GM04503 (cell line): ENCODE data around the gene TMTC2.

Source experiments
- DNase-seq: peaks from one replicate; pipeline ENCODE4 v3.0.0-alpha.2; 2012; ENCODE audit warnings: low read depth

Gene TMTC2

DNA sequence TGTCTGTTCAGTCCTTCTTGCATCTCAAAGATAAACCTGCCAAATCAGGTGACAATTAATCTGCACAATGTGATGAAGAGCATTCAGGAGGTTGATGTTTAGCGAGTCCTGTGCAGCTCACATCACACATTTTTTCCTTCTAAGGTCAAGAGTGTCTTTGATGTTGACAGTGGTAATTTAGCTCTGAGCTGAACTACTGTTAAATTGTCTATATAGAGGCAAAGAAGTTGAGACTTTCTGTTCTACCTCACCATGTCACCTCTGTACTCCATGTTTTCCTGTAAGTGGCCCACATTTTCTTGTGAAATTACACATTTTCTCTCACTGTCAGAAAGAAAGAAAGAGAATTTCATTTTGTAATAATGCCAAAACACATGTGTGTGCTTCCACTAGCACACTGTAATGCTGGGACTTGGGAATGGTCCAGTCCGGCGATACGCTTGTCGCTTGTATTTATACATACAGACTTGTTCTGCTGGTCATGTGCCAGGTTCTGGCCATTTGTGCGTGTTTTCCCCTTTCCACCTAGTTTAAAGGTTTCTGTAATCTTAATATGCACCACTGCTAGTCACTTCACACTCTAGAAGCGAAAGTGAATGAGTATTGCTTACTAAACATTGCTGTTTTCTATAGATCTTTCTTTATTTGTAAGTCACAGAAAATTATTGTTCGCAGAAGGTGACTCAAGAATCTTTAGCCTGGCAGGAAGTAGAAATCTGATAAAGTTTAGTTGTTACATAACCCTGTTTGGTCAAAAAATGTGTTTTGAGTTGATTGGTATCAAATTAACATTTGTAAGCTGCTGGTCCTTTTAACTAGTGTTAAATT lies 328.9 kb downstream of the TMTC2 start:
- no peak for DNase-seq

DNA sequence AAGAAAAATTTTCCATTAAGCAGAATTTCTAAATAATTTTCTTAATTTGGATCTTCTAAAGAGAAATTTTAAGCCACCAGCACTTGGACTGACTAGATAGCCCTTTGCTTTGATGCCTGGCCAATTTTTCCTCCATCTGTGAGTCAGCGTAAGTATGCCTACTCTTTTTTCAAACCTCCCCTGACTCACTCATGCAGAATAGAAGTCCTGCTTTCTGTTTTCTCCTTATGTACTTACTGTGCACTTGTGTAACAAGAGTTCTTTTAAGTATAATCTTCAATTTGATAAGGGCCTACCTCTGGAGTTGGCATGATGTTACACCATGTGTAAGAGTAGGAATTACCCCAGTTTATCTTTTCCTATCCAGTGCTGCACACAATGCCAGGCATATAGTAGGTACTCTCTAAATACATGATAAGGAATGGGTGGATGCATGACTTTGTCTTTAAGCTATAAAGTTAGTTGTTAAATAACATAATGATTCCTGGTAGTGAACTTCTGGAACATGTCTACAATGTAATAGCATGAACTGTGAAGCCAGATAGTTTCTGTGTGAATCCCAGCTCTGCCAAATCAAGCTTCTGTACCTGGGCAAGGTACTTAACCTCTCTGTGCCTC lies 329.6 kb downstream of the TMTC2 start:
- DNase-seq = peak; percentile 47

DNA sequence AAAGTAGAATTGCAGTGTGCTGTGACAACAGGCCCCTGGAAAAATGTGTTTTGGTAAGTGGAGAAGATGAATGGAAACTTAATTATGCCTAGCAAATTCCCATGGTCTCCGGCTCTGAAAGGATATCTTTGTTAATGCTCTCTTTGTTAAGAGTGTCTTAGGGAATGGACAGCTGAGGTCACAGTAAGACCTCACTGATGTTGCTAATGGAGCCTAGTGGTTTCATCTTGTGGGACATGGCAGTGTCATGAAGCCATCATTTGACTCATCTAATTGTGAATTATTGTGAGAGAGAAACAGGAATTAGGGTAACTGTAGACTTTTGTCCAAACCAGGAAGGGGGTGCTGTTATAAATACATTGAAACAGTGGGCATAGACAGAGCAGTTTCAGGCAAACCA lies 330.3 kb downstream of the TMTC2 start:
- DNase-seq = no peak

DNA sequence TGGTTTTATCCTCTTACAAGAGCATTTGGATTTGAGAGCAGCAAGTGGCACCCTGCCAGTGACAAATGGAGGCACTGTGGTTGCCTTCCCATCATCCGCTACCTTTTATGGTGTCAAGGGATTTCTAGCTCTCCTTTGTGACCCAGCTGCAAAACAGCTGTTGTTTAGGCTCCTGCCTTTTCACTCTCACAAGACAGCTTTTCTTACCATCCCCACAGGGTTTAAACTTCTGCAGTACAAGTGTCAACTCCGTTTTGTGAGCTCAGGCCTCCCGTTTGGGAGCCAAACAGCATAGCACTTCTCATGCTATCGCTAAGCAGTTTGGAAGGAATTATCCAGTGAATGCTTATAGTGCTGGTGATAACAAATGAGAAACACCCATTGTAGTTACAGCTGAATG lies 331.4 kb downstream of the TMTC2 start:
- no peak for DNase-seq

DNA sequence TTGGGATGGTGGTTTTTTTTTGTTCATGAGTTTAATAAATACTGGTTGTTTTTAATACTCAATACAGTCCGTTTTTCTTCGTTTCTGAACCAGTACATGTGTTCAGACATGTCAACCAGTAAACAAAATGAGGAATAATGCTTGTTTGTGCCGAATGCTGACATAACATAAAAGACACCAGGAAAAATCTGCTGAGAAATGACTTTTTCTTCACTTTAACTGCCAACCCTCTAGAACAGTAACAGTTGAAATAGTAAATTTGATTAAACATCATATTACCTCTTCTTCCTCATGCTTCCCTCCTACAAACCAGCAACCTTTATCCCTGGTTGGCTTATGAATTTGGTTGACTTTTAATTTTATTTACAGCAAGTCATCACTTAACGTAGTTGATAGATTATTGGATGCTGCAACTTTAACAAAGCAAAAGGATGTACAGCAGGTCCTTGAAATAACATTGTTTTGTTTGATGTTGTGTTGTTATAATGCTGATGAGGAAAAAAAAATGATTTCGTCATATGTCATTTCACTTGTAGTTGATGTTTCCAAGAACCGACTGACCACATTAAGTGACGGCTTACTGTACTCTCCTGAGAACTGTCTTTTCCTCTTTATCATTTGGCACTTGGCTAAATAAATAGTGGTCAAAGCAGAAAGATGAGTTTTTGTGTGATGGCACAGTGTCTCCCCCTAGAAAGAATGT lies 340.5 kb downstream of the TMTC2 start:
- no peak for DNase-seq

DNA sequence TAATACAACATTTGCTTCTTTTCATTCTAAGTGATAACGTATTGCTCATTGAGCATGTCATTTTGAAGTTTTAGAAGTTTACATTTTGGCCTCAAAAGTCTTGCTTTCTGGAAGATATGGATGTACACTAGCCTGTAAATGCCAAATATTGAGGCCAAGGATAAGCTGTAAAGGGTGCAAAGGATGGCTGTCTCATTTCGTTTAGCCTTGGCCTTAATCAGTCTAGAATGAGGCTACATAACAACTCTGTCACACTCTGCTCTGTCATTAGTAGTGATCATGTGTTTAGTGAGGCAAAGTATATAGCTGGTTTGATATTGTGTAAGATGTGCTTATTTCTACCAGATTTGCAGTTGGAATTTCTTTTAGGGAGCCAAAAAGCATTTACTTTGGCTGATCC lies 344.5 kb downstream of the TMTC2 start:
- no peak for DNase-seq

DNA sequence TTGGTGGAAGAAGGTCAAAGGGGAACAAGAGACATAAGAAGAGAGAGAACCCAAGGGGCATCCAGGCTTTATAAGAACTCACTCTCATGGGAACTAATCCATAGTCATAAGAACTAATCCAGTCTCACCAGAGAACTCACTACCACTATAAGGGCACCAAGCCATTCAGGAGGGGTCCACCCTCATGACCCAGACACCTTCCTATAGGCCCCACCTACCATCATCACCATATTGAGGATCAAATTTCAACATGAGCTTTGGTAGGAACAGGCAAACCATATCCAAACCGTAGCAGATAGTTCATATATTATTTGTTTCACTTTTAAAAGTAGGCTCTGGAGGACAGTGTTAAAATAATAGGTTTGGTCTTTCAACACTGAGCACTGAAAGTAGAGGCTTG lies 350.1 kb downstream of the TMTC2 start:
- DNase-seq = no peak

DNA sequence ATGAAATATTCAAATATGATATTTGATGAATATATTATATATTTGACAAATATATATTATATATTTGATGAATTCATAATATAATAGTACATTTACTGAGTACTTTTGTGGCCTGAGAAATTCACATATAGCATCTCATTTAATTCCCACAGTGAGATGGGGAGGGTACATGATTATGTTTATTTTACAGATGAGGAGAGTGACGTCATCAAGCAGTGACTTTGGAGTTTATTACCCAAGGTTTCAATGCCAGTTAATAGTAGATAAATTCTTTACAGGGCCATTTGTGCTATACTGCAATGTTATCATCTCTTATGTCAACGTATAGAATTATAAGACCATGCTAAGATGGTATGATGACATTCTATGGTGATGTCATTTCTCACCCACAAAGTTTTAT lies 352.7 kb downstream of the TMTC2 start:
- DNase-seq = no peak

DNA sequence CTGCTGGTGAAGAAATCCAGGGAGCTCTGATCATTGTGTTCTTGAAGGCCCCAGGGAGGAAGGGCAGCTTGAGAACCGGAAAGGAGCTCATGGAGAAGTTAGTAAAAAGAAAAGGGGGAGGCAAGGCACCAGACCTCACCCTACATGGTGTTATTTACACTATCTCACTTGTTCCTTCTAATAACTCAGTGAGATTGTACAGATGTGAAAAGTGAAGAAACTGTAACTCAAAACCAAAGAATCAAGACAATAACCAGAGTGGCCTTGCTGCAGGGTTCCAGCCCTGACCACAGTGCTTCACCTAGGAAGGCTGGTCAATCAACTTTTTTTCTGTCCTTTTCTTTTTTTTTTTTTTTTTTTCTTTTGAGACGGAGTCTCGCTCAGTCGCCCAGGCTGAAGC lies 353.6 kb downstream of the TMTC2 start:
- DNase-seq = no peak

DNA sequence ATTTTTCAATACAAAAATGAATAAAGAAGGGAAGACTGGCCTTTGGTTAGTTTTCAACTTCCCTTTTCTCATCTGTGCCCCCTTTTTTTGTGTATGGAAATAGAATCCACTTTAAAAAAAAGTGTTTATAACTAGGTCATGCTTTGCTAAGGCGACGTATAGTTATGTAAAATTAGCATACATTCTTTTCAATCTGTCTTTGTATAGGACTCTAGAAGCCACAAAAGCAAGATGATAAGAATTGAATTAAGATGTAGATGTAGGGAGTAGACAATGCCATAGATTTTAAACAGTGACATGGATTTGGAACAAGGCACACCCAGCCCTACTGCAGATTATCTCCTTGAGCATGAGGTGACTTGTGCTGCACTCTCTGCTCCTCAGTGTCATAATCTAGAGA lies 354.3 kb downstream of the TMTC2 start:
- no peak for DNase-seq

DNA sequence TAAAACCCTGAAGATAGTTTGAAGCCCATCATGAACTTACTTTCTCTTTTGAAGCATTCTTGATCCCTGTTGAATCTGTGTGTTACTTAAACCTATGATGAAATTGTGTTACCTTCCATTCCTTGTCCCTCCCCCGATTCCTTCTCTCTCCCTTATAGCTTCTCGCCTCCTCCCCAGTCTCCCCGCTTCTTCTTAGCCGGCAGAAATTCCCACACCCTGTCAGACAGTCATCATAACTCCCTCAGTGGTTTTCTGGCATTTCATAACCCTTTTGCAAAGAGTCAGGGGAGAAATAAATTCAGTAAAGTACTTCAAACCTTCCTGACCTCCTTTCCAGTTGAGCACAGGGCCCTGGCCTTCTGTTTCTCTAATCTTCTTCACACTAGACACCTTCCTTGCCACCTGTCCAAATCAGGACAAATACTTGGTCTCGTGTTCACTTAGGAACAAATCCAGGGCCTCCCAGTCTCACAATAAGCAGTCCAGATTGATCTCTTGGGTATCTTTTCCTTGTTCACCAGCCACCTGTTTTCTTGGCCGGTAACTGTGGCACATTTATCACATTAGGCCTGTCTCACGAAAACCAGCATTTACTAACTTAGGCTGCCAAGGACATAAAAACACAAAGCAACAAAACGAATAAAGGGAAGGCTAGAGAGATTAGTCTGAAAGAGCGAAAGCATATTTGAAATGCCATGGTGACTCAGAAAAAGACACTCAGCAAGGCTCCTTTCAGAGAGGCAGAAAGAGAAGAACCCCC lies 355.9 kb downstream of the TMTC2 start:
- peak; percentile 39 for DNase-seq

DNA sequence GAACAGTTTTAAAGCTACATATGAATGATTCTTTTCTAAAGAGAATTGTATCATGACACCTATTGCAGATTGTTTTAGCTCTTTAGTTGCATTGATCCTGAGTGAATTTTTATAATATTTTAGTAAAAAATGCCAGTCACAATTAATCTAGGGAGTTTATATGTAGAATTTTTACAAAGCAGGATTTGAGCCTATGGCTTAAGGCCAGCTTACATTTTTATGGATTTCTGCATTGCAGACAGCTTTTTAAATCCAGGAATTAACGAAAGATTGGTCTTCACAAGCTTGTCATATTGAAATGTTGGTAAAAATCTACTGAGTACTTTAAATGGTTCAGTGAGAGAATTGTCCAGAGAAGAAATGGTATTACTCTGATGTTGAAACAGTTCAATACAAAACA lies 358.0 kb downstream of the TMTC2 start:
- DNase-seq = no peak

DNA sequence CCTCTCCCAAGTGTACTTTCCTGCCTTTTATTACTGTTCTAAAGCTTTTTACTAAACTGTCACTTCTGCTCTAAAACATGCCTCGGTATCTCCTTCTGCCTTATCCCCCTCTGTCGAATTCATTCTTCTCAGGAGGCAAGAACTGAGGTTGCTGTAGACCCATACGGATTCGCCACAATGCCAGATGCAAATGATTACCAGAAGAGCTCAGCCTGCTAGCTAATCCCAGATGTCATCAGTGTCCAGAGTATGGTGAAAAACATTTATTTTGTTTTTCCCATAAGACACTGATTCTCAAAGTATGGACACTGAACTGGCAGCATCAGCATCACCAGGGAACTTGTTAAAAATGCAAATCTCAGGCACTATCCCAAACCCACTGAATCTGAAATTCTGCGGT lies 359.3 kb downstream of the TMTC2 start:
- DNase-seq = no peak

DNA sequence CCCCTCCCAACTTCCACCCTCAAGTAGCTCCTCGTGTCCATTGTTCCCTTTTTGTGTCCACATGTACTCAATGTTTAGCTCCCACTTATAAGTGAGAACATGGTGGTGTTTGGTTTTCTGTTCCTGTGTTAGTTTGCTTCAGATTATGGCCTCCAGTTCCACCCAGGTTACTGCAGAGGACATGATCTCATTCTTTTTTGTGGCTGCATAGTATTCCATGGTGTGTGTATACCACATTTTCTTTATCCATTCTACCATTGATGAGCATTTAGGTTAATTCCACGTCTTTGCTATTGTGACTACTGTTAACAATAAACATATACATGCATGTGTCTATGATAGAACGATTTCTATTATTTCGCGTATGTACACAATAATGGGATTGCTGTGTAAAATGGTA lies 362.6 kb downstream of the TMTC2 start:
- no peak for DNase-seq

DNA sequence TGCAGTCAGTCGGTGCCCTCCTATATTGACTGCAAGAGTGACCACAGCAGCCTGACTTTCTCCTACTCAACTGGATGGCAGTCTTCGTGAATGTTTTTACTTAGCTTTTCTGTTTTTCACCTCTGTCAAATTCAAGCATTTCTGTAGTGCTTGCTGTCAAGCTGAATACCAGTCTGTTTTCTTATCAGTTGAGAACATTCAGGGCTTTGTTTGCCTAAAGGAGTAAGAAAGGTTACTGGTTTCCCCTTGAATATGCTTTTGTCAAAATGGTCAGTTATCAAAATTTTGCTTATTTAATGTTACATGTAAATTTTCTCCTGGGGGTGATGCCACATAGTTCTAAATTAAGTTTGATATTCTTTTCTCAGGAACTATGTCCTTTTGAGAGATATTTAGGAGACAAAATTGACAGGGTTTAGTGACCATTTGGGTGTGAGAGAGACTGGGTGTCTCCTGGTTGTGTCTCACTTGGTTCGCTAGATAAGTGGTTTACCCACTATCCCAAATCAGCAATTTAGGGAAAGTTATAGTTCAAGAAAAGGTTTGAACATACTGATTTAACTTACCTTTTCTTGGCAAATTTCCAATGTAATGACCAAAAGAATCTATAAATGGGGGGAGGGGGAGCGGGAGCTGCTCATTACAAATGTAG lies 366.3 kb downstream of the TMTC2 start:
- DNase-seq = no peak

DNA sequence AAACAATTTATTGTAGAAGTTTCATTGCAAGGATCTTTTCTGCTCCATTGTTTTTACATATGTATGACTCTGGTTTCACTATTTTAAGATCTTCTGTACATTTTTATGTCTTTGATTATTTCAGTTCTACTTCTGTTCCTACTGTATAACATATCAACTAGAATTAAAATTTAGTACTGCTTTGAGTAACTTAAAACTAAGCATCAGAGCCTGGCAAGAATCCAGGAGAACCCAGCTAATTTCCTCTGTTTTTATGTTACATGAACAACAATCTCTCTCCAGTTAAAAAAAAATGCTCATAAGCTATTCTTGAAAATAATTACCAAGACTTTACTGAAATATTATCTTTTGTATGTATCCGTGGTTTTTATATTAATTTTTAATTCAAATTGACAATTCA lies 370.7 kb downstream of the TMTC2 start:
- DNase-seq = no peak

DNA sequence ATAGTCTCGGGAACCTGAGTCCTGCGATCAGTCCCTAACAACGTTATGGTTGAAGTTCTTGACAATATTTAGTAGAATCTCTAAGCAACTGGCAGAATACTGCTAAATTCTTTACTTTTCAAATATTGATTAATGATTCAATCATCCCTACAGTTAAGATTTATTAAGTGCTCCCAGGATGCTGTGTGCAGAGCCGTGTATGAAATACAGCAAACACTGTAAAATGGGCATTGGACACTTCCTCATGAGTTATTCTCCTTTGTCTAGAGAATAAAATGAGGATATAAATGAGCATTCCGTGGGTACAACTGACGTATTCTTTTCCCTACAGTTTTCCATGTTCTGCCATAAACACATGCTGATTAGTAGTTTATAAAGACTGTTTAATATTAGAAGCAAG lies 372.4 kb downstream of the TMTC2 start:
- no peak for DNase-seq

DNA sequence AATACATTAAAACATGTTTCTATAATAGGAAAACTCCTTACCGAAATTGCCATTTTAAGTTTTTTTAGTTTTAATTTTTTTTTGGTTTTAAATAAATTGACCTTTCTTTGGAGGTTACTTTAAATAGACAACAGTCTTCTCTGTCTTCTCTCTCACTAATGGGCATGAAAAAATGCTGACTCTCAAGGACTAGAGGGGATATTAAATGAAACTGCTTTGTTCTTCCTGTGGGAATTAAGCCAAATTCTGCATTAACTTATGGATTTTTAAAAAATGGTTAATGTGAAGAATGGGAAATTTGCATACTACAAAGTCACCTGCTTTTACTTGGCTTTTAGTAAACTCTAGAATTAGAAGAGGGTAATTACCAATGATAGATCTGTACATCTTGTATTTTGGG lies 378.9 kb downstream of the TMTC2 start:
- DNase-seq = no peak

DNA sequence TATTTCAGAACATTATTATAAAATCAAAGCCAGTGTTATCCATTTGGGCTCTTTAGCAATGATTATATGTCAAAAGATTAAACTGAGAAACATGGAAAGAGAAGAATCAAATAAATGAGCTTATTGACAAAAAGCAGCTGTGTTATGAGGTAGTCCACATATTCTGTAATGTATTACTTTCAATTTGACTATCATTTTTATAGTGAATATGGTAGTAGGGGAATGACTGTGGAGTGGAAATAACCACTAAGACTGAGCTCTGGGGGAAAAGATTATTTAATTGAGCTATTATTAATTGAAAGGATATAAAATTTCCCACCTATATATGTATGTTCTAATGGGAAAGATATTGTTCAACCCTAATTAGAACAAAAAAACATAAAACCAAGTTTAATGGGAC lies 381.3 kb downstream of the TMTC2 start:
- no peak for DNase-seq

DNA sequence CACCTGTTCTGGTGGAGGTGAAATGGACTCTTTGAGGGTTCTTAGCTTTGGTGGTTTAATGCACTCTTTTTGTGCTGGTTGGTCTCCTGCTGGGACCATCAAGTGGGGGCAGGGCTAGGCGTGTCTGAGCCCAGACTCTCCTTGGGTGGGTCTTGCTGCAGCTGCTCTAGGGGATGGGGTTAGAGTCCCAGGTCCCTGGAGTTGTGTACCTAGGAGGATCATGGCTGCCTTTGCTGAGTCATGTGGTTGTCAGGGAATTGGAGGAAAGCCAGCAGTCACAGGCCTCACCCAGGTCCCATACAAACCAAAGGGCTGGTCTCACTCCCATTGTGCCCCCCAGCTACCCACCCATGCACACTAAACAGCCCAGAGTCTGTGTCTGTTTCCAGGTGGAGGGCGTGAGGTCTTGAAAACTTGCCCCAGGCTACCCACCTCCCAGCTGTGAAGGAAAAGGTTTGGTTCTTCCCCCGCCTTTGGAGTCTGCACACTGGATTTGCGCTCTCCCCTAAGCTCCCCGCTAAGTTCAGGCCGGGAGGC lies 387.7 kb downstream of the TMTC2 start:
- DNase-seq = no peak

DNA sequence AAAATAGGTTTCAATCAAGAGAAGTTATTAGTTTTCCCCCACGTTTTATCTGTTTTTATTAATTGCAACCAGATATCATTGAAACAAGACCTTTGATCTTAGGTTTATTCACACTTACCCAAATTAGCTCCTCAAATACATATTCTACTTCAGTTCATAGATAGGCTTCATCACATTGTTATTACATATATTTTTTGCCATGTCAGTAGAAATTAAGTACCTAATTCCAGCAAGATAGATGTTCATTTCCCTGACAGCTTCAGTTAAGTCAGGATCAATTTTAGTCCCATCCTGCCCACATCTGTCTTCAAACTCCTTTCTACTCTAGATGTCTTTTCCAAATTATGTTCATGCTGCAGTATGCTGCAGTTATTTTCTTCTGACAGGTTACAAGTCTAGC lies 388.8 kb downstream of the TMTC2 start:
- no peak for DNase-seq

DNA sequence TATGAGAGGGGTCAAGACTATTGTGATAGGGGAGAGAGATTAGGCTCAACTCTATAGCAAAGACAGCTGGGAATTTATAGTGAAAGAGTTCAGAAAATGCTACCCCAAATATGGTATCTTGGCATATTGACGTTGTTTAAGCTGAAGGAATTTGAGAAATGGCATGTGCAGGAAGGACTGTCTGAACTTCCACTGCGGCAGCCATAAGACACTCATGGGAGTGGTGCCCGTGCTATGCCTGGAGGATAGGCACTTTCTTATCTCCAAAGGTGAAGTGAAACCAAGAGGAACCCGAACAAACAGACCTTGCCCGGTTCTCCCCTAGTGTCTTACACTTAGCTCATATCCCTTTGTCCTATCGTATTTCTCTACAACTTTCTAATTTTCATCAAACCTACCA lies 390.3 kb downstream of the TMTC2 start:
- DNase-seq = no peak
